ENCODE measurements around the gene TOMM20.

- TF ChIP-seq CTCF (IDR thresholded peaks at IDR 0.05) (no peak), REST (IDR thresholded peaks at IDR 0.05; ENCODE audit: insufficient read depth in 1 of 2, low read depth in 2 of 2, low read length in 1 of 2) (no peak), POLR2AphosphoS5 (IDR thresholded peaks at IDR 0.05; ENCODE audit: low read depth, low read length) (no peak), SIN3A (IDR thresholded peaks at IDR 0.05; ENCODE audit: borderline replicate concordance, insufficient read depth, low read depth, low read length) (no peak)
Observed at GRCh38 chr1:235133086-235133485, 4.4 kb upstream of the TOMM20 start.
